ENCODE results near the gene PARD3.

Gene PARD3

DNA sequence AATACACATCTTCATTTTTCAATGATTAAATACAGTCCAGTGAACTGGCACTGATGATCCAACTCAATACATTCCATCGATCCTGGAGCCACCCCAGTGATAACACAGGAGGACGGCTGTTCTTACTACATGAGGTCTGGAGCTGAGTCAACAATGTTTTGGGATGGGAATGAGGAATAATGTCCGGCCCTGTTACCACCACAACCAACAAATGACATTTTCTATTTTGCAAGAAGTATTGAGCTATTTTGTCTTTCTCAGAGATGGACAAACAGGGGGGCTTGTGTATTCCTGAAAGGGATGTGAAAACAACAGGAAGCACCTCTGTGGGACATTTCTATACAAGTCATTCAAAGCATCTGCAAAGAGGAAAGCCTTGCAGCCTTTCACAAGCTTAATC is 249.2 kb downstream of the PARD3 start:
- no peak for DNase-seq

GRCh38 chr10:34558093-34558583 is 257.0 kb downstream of the PARD3 start:
- no peak for DNase-seq

DNA sequence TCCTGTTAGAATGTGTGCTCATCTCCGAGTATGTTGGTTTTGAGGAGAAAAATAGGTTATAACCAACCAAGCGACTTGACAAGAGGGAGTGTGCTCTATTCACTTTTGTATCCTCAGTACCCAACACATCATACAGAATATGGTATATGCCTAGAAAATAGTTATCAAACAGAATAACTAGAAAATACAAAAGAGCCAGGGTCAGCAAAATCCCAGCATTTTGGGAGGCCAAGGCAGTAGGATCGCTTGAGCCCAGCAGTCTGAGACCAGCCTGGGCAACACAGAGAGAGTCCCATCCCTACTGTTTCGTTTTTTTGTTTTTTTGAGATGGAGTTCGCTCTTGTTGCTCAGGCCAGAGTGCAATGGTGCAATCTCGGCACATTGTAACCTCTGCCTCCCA is 257.9 kb downstream of the PARD3 start:
- DNase-seq: no peak

- no peak for DNase-seq
These were observed 259.4 kb downstream of the PARD3 start for GRCh38 chr10:34555653-34556052.

GRCh38 chr10:34553747-34554146 is 261.3 kb downstream of the PARD3 start:
- no peak for DNase-seq

GRCh38 chr10:34551295-34551694 is 263.8 kb downstream of the PARD3 start:
- no peak for DNase-seq

GRCh38 chr10:34549953-34550352 is 265.1 kb downstream of the PARD3 start:
- no peak for DNase-seq

- DNase-seq: no peak
These were observed 266.1 kb downstream of the PARD3 start for GRCh38 chr10:34549001-34549400.

DNA sequence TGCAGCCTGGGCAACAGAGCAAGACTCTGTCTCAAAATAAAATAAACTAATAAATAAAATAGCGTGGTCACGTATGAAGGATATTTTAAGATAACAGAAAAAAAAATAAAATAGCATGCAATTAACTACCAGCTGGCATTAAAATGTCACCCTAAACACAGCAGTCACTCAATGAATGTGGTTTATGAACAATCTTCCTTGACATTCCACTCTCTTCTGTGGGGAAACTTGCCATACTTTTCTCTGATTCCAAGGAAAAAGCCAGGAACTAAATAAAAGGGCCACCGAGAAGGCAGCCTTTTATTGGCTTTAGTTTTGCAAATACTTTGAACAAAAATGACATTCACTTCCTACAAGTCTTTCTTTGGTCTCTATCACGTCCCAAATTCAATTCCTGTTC is 266.6 kb downstream of the PARD3 start:
- no peak for DNase-seq

DNA sequence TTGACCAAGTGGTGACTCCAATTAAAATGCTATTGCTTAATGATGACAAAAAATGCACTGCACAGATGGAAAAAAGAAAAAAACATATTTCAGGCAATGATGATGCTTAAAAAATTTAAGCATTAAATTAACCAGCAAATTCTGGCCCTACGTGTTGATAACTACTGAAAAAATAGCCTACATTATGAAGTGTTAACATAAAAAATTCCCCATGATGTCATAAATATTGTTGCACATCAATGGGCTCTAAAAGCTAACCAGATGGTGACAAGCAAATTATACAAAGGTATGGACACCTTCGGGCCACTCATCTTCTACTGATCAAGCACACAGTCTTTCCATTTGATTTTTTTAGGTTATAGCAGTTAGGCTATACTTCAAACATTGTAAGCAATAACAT is 267.4 kb downstream of the PARD3 start:
- DNase-seq: no peak

GRCh38 chr10:34547291-34547690 is 267.8 kb downstream of the PARD3 start:
- DNase-seq: no peak

DNA sequence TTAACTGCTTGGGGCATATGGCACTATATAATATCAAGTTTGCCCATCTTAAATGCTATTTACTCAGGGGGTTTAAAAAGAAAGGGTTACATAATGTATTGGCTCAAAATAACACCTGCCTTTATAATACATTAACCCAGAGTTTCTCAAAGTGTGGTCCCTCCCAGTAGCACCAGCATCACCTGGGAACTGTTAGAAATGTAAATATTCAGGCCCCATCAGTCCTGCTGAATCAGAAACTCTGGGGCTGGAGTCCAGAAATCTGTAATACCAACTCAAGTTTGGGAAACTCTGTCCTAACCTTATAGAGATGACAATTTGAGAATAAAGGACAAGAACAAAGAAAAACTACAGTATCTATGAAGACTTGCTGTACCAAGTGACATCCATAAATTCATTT is 270.7 kb downstream of the PARD3 start:
- no peak for DNase-seq

DNA sequence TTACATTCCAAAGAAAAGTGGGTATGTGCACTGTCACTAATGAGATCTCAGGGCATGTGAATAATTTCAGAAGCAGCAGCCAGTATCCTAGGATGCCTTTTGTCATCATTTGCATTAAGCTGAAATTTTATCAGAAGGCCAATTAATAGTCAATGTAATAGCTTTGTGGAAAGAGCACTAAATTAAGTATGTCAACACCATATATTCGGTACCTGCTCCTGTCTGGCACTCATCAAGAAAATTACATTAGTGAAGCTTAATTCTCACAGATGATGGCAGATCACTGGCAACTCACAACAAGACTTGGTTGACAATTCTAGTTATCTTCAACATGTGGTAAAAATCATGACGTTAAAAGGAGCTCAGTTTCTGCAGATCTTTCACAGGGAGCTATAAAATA is 271.4 kb downstream of the PARD3 start:
- DNase-seq: no peak

DNA sequence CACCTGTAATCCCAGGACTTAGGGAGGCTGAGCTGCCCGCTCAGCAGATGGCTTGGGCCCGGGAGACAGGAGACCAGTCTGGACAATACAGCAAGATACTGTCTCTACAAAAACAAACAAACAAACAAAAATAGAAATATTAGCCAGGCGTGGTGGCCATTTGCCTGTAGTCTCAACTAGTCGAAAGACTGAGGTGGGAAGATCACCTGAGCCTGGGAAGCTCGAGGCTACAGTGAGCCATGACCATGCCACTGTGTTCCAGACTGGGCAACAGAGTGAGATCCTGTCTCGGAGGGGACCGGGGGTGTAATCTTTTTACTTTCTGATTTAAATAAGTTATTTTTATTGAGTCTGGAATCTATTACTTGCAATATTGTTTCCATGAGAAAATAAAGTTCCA is 274.6 kb downstream of the PARD3 start:
- no peak for DNase-seq

- DNase-seq: no peak
These were observed 275.4 kb downstream of the PARD3 start for GRCh38 chr10:34539533-34540315.

DNA sequence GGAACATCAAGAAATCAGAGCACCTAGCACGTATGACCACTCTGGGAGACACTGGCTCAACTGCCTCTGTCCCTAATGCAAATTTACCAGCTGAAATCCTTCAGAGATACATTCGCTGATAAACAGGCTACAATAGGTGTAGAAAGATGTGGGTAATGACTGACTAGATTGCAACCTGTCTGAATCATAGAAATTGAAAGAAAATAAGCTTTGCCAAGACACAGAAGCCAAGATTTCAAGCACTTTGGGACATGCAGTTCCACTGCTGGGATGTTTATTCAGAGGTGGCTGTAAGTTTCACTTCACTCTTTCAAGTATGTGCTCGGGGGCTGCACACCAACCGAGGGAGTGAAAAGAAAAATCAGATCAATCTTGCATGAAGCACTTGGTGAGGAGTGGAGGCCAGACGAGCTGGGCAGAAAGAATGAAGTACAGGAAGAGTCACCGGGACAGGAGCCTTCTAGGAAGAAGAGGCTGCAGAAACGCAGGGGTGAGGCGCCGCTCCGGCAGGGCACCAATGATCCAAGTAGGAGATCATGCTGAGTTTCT is 276.7 kb downstream of the PARD3 start:
- no peak for DNase-seq

- no peak for DNase-seq
These were observed 277.4 kb downstream of the PARD3 start for GRCh38 chr10:34537629-34538231.

GRCh38 chr10:34535872-34536271 is 279.2 kb downstream of the PARD3 start:
- no peak for DNase-seq

- no peak for DNase-seq
These were observed 284.3 kb downstream of the PARD3 start for GRCh38 chr10:34530778-34531177.

DNA sequence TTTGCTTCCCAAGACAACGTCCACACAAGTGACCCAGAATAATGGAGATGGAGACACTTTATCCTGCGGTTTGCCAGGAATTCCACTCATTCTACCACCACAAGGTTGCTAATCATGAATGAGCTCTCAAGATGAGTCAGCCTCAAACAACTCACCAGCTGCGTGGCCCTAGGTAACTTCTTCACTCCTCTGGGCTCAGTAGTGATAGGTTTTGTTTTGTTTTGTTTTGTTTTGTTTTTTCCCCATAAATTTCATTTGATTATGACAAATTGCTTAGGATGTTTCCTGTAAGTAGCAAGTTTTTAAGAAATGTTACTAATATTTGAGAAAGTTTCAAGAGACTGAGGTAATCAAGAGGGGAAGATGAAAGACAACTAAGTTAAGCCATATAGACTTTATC is 286.8 kb downstream of the PARD3 start:
- no peak for DNase-seq

- no peak for DNase-seq
These were observed 288.1 kb downstream of the PARD3 start for GRCh38 chr10:34526758-34527730.

- DNase-seq: no peak
These were observed 288.9 kb downstream of the PARD3 start for GRCh38 chr10:34526186-34526585.

All from activated CD8-positive, alpha-beta memory T cell treated with anti-CD3 and anti-CD28 coated beads for 24 hours (primary cell).